PFSK-1 (cell line): ENCODE data around the gene PIM3.

Experiments
- FOXP2 ChIP-seq: optimal IDR thresholded peaks from 2 replicates; pipeline ENCODE3; 2011; ENCODE audit warnings: borderline replicate concordance, control low read depth, inconsistent platforms; ENCODE audit not compliant: insufficient read depth; ENCODE audit errors: extremely low read length, extremely low read depth
- POLR2AphosphoS5 ChIP-seq: IDR thresholded peaks from 2 replicates; pipeline ENCODE4 v1.6.1; 2012; ENCODE audit warnings: low read depth, mild to moderate bottlenecking, control low read depth, low read length, moderate library complexity
- SIN3A ChIP-seq: IDR thresholded peaks from 2 replicates; pipeline ENCODE4 v1.6.1; 2012; ENCODE audit warnings: mild to moderate bottlenecking, low read length, moderate library complexity, borderline replicate concordance; ENCODE audit not compliant: insufficient read depth
- TAF1 ChIP-seq: IDR thresholded peaks from 2 replicates; pipeline ENCODE4 v1.6.1; 2012; ENCODE audit warnings: low read length, control low read depth, borderline replicate concordance; ENCODE audit not compliant: insufficient read depth
- TF ChIP-seq, protein P1 (sequence below), 2 experiments: IDR thresholded peaks; 2 replicates each; pipeline versions ENCODE4 v1.6.1 to v1.8.0; 2011 to 2012; ENCODE audit warnings: low read depth in 2 of 2, low read length in 2 of 2, control low read depth in 1 of 2, inconsistent platforms in 1 of 2, mild to moderate bottlenecking in 1 of 2, moderate library complexity in 1 of 2; ENCODE audit not compliant: insufficient read depth in 1 of 2

The PIM3 gene

DNA sequence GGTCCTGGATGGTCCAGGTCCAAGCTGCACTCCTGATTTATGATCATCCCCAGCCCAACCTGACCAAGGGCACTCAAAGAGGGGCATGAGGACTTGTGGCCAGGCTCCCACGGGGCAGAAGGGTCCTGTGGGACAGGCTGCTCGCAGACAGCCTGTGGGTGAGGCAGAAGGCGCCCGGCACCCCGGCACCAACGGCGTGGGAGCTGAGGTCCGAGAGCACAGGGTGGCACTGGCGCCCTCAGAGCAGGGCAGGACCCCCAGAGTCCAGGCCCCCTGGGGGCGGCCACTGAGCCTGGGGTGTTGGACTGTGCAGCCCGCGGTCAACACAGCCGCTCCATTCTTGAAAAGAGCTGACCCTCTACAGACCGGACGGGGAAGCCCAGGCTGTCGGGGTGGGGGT, 48.7 kb downstream of the PIM3 start:
- TF ChIP-seq TAF1 (no peak), FOXP2 (no peak), SIN3A (no peak), POLR2AphosphoS5 (no peak)
- TF ChIP-seq, protein P1, sequence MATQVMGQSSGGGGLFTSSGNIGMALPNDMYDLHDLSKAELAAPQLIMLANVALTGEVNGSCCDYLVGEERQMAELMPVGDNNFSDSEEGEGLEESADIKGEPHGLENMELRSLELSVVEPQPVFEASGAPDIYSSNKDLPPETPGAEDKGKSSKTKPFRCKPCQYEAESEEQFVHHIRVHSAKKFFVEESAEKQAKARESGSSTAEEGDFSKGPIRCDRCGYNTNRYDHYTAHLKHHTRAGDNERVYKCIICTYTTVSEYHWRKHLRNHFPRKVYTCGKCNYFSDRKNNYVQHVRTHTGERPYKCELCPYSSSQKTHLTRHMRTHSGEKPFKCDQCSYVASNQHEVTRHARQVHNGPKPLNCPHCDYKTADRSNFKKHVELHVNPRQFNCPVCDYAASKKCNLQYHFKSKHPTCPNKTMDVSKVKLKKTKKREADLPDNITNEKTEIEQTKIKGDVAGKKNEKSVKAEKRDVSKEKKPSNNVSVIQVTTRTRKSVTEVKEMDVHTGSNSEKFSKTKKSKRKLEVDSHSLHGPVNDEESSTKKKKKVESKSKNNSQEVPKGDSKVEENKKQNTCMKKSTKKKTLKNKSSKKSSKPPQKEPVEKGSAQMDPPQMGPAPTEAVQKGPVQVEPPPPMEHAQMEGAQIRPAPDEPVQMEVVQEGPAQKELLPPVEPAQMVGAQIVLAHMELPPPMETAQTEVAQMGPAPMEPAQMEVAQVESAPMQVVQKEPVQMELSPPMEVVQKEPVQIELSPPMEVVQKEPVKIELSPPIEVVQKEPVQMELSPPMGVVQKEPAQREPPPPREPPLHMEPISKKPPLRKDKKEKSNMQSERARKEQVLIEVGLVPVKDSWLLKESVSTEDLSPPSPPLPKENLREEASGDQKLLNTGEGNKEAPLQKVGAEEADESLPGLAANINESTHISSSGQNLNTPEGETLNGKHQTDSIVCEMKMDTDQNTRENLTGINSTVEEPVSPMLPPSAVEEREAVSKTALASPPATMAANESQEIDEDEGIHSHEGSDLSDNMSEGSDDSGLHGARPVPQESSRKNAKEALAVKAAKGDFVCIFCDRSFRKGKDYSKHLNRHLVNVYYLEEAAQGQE (IDR thresholded peaks at IDR 0.05; ENCODE audit: insufficient read depth in 1 of 2, low read depth in 2 of 2, low read length in 2 of 2), result no peak

DNA sequence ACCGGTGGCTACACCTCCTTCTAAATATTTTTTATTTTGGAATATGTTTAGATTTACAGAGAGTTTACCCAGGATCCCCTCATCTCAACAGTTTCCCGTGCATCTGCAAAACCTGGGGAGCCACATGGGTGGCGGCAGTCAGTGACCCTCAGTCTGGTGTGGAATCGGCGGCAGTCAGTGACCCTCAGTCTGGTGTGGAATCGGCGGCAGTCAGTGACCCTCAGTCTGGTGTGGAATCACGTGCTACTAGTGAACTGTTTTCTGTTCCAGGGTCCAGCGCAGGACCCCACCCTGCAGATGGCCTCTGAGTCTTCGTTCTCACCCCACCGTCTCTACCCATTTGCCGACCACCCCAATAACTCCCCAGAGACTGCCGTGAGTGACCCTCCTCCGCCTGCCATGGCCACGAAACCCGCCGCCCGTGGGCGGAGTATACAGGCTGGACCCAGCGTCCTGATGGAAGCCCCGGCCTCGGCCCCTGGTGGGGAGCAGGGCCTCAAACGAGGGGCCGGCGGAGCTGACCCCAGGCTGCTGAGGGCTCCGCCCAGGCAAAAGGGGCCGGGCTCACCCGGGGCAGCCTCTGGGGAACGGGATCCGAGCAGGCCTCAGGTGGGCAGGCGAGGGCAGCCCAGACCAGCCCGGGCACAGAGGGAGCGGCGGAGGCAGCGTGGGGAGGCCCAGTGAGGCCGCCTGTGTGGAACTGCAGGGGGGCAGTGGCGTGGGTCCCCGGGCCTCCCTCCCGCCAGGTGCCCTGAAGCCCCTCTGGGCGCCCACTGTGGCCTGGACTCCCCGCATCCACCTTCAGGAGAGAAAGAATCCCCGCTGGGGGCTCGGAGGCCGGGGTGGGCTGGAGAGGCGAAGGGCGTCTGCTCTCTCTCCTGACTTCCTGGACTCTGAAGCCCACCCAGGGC, 49.4 kb downstream of the PIM3 start:
- no peak for TF ChIP-seq SIN3A
- TF ChIP-seq, protein P1 (IDR thresholded peaks at IDR 0.05; ENCODE audit: insufficient read depth in 1 of 2, low read depth in 2 of 2, low read length in 2 of 2), result no peak
- no peak for TF ChIP-seq FOXP2
- no peak for TF ChIP-seq TAF1
- TF ChIP-seq POLR2AphosphoS5, result no peak

DNA sequence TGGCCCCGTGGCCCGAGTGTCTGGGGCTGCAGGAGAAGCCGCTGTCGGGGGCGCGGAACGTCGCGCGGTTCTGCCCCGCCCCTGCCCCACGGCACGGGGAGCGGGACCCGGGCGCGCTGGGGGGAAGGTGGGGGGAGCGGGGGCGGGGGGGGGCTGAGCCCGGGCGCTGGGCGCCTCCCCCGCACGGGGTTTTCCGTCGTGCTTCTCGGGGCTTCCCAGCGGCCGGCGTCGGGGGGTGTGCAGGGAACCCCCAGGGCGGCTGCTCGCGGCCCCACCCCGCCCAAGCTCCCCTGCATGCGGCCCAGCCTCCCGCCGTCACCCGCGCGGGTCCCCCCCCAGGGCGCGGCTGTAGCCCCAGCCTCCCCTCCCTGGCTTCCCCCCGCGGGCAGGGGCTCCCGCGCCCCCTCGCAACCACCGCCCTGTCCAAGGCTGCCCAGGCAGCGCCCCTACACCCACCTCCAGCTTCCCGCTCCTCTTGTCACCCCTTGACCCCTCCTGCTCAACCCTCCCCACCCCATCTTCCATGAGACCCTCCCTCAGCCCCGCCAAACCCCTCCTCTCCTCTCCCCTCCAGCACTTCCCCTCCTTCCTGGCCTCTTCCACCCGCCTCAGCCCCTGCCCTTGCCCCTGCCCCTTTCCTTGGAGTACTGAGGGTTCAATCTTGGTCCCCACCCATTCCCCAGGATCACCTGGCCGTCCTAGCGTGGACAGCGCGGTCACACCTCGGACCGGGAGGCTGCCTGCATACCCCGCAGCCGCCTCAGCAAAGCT, 50.3 kb downstream of the PIM3 start:
- no peak for TF ChIP-seq TAF1
- TF ChIP-seq SIN3A, result no peak
- TF ChIP-seq, protein P1 (IDR thresholded peaks at IDR 0.05; ENCODE audit: insufficient read depth in 1 of 2, low read depth in 2 of 2, low read length in 2 of 2), result no peak
- TF ChIP-seq POLR2AphosphoS5, result no peak
- TF ChIP-seq FOXP2, result no peak

DNA sequence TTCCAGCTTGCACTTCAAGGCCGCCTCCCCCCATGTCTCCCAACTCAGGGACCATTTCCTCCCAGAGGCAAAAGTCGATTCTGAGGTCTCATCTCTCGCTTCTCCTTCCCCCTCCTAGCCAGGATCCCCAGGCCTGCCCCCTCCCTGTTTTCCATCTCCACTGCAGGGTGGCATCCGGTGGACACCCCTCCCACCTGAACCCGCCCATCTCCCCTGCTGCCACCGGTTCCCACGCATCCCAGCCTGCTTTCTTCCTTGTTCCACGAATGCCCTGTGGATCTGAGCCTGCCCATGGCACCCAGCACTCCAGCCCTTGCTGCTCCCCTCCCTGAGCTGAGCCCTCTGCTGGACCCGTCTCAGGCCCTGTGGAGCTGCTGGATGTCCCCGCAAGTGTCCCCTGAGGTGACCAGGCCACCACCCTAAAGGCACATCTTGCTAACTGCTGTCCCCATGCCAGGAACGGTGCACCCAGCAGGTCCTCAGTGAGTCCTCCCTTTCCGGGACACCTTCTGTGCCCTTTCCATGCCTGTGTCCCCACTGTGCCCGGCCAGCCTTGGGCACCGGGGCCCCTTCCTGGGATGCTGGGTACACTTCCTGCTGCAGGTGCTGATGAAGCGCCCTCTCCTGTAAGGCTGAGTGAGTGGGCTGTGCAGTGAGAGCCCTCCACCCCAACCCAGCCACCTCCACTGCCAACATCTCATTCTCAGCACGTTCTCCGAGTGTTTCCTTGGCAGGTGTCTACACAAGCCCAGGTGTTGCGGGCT, 51.1 kb downstream of the PIM3 start:
- TF ChIP-seq SIN3A (no peak), TAF1 (no peak), FOXP2 (no peak), POLR2AphosphoS5 (no peak)
- TF ChIP-seq, protein P1 (IDR thresholded peaks at IDR 0.05; ENCODE audit: insufficient read depth in 1 of 2, low read depth in 2 of 2, low read length in 2 of 2), result no peak
